Epithelial cell of esophagus (primary cell): Measurements from ENCODE around the gene PNRC2.

Source experiments
- DNase-seq: peaks from one replicate; pipeline ENCODE4 v3.0.0; 2010; ENCODE audit warnings: low read depth
- H3K4me3 ChIP-seq: 2 replicates; pipeline ENCODE4 v1.5.1; 2011; ENCODE audit warnings: mild to moderate bottlenecking, low read length, control low read depth
- CTCF ChIP-seq: IDR thresholded peaks from 2 replicates; pipeline ENCODE4 v1.5.1; 2011; ENCODE audit warnings: low read depth, mild to moderate bottlenecking, low read length, control low read depth, inconsistent platforms; ENCODE audit not compliant: insufficient read depth; ENCODE audit errors: missing control alignments

PNRC2 gene

GRCh38 chr1:23927097-23927496 is 32.5 kb upstream of the PNRC2 start:
- DNase-seq, result no peak
- no peak overlapping the region for H3K4me3 ChIP-seq
- TF ChIP-seq CTCF, result no peak

- no peak for TF ChIP-seq CTCF
- no peak overlapping the region for H3K4me3 ChIP-seq
- no peak for DNase-seq
These were observed 30.8 kb upstream of the PNRC2 start for GRCh38 chr1:23928789-23929188.

- no peak for TF ChIP-seq CTCF
These were observed 29.4 kb upstream of the PNRC2 start for GRCh38 chr1:23930270-23930669.

DNA sequence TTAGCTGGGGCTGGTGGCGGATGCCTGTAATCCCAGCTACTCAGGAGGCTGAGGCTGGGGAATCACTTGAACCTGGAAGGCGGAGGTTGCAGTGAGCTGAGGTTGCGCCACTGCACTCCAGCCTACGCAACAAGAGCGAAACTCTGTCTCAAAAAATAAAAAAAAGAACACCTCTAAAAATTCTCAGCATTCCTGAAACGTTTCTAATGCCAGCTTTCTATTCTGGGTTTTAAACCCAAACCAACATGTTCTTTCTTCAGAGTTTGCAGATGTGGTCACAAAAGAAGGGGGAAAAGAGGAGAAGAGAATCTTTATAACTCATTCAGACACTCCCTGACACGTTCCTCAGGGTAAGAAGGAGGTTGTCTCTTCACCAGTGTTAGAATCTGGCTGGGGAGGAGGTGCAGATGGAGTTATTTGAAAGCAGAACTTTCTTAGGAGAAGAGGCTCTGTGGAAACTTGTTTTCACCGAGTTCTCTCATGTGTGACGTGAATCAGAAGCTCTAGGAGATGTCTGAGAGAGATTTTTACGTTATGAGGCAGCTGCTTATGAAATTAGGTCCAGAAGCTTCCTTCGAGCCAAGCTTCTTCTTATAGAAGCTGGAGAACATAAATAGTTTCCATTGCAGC is 28.7 kb upstream of the PNRC2 start:
- H3K4me3 ChIP-seq, result no peak overlapping the region
- peak; percentile 82 for DNase-seq
- no peak for TF ChIP-seq CTCF

More at GRCh38 chr1:23930270-23930669, 29.4 kb upstream of the PNRC2 start:
- H3K4me3 ChIP-seq, result no peak overlapping the region
- no peak for DNase-seq

- H3K4me3 ChIP-seq, result no peak overlapping the region
- no peak for TF ChIP-seq CTCF
- DNase-seq, result no peak
These were observed 28.1 kb upstream of the PNRC2 start for GRCh38 chr1:23931491-23931880.

GRCh38 chr1:23936481-23937176 is 23.0 kb upstream of the PNRC2 start:
- no peak for TF ChIP-seq CTCF
- H3K4me3 ChIP-seq, result no peak overlapping the region

GRCh38 chr1:23947366-23947765 is 12.3 kb upstream of the PNRC2 start:
- DNase-seq, result no peak
- no peak for TF ChIP-seq CTCF

More at GRCh38 chr1:23936481-23937176, 23.0 kb upstream of the PNRC2 start:
- no peak for DNase-seq

More at GRCh38 chr1:23947366-23947765, 12.3 kb upstream of the PNRC2 start:
- H3K4me3 ChIP-seq, result no peak overlapping the region
